IPS DF 19.7 (cell line): ENCODE results near the gene ATAD3A.
"Not testable (repeated sequence)": the region's sequence is repeated elsewhere in the genome, so short reads cannot be mapped to it uniquely, and the experiment has no call there.

Source experiments
- DNase-seq: peaks from one replicate; pipeline ENCODE4 v3.0.0-alpha.2; 2013; ENCODE audit warnings: low read depth, low spot score

ATAD3A gene

DNA sequence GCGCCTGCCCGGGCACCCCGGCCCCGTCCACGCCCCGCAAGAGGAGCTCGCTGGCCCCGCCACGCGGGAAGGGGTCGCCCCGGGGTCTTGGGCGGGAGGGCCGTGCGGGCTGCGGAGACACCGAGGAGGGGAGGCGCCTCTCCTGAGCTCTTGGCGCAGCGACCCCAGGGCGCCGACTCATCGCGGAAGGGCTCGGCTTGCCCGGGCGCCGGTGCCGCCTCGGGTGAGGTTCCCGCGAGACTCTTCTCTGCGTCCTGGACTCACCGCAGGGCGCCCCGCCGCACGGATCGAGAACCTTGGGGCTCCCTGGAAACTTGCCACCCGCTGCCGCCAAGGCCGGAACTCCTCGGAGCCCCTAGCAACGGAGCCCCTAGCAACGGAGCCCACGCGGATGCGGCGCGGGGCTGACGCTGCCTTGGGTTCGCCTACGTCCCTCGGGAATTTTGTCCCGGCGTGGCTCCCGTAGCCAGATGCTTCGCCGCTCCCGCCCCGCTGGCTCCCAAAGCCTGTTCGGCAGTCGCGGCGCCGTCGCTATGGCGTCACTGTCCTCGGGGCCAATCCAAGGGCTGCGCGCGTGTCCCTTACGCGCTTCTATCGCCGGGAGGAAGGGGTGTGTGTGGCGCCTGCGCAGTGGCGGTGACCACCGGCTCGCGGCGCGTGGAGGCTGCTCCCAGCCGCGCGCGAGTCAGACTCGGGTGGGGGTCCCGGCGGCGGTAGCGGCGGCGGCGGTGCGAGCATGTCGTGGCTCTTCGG, at the start of gene ATAD3A:
TSS of gene ATAD3A (plus strand) at position 630 of the 753 bp plus-strand sequence. CDS start at position 737, 107 bp downstream.
- no peak for DNase-seq

DNA sequence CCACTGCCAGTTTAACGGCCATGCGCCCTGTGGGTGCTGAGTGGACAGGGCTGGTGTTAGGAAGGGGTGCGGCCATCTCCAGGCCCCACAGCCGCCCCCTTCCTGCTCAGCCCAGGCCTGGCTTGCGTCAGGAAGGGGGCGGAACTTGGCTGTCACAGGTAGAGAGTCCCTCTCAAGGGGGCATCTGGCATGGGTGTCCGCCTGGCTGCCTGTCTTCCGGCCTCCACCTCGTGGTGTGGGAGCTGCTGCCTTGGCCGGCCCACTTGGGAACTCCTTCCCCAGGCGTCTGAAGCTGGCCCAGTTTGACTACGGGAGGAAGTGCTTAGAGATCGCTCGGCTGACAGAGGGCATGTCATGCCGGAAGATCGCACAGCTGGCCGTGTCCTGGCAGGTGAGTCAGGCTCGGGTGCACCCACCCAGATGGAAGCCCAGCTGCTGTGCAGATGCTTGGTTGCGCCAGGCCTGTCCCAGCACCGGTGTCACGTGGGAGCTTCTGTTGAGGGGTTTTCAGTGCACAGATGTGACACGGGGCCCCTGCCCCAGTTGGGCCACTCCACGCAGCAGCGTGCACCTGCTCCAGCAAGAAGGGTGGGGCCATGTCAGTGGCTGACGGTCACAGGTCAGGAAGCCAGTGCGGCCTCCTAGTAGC, 49.5 kb upstream of the ATAD3A start:
- no peak for DNase-seq

DNA sequence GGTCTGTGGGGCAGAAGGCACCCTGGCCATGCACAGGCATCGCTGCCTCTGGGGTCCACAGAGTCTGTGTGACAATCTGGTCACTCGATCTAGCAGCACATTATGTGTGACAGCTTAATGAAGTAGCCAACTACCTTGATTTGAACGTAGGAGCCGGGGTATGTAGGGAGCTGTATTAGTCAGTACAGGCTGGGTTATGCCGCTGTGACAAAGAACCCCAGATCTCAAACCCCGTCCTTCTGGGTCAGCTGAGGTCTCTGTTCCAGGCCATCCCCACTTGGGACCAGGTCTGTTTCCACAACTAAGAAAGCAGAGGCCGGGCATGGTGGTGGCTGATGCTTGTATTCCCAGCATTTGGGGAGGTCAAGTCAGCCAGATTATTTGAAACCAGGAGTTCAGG, 48.6 kb upstream of the ATAD3A start:
- DNase-seq: no peak

DNA sequence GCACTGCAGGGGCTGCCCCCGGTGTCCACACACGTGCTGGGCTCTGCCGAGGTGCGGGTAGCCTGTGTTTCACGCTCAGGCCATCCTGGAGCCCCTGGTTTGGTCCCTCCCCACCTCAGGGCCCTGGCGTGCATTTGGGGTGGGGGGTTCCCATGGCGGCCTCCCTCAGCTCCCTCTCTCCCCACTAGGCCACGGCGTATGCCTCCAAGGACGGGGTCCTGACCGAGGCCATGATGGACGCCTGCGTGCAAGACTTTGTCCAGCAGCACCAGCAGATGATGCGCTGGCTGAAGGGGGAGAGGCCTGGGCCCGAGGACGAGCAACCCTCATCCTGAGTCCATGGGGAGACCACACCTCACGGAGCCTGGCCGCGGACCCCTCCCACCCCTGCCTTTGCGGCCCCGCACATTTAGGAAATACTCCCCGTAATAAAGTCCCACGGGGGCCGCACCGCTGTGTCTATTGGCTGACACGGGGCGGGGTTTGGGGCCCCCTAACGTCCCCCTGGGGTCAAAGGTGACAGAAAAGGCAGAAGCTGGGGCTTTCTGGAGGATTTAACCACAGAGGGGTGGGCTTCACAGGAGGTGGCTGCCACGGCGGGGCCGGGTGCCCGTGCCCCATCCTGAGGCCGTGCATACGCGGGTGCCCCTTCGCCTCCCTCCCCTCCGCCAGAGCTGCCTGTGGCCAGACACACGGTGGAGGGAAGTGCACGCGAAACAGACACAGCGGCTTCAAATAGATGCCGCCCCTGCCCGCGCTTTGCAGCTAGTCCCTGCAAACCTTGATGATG, 43.6 kb upstream of the ATAD3A start:
- not testable (repeated sequence) for DNase-seq

DNA sequence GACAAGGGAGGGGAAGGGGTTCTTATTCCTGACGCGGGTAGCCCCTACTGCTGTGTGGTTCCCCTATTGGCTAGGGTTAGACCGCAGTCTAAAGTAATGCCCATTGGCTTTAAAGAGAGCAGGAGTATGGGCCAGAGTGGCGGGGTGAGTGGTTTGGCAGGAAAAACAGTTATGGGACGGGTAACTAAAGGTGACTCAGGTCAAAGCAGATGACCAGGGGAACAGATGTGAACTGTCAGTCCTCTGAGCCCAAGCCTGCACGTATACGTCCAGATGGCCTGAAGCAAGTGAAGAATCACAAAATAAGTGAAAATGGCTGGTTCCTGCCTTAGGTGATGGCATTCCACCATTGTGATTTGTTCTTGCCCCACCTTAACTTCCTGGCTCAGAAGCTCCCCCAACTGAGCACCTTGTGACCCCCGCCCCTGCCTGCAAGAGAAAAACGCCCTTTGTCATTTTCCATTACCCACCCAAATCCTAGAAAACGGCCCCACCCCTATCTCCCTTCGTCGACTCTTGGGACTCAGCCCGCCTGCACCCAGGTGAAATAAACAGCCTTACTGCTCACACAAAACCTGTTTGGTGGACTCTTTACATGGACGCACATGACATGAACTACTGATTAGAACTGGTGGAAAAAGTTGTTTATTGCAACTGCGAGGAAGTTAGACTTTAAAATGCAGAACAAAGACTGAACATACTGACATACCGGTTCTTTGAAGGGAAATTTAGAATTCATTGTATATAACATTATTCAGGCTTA, 41.2 kb upstream of the ATAD3A start:
- no peak for DNase-seq

DNA sequence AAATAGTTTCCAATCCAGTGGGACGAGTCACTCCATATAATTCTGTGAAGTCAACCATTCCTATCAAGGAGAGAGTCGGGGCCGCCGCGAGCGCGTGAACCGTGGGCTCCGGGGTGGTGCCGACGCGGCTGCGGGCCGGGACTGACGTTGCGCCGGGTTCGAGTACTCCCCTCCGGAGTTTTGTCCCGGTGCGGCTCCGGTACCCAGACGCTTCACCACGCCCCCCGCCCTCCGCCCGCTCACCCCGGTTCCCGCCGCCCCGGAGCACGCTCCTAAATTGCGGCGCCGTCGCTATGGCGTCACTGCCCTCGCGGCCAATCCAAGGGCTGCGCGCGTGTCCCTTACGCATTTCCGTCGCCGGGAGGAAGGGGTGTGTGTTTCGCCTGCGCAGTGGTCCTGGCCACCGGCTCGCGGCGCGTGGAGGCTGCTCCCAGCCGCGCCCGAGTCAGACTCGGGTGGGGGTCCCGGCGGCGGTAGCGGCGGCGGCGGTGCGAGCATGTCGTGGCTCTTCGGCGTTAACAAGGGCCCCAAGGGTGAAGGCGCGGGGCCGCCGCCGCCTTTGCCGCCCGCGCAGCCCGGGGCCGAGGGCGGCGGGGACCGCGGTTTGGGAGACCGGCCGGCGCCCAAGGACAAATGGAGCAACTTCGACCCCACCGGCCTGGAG, 40.4 kb upstream of the ATAD3A start, which contains the start of gene ATAD3B:
TSS of gene ATAD3B (plus strand) at position 377 of the 664 bp plus-strand sequence. CDS start at position 497, 120 bp downstream.
- peak; percentile 64 for DNase-seq

DNA sequence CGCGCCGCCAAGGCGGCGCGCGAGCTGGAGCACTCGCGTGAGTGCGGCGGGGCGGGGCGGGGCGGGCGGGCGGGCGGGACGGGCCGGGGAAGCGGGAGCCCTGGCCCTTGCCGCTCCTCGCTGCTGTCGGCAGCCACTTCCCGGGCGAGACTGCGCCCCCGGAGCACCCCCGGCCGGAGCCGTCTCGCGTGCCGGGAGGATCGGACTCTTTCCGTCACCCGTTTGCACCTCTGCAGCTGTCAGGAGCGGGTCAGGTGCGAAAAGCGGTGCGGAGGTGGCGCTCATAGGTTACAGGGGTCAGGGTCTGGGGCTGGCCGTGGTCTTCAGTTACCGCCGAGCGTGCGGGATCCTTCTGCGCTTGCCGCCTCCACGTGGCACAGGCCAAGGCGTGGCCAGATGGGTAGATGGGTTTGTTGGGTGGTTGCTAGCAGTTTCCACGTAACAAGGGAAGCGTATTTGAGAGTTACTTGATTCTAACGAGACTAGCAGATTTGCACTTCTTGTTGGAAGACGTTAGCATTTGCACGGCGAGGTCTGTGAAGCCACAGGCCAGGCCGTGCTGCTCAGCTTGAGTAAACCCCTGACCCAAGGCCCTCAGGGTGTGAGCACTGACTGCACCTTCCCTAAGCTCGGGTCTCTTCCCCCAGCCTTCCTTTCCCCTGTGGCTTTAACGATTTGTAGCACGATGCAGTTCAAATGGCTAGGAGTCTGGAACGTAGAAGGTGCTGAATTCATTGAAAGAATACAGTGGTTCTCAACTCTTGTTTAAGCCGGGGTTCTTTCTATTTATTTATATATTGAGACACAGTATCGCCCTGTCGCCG, 39.7 kb upstream of the ATAD3A start:
- not testable (repeated sequence) for DNase-seq

DNA sequence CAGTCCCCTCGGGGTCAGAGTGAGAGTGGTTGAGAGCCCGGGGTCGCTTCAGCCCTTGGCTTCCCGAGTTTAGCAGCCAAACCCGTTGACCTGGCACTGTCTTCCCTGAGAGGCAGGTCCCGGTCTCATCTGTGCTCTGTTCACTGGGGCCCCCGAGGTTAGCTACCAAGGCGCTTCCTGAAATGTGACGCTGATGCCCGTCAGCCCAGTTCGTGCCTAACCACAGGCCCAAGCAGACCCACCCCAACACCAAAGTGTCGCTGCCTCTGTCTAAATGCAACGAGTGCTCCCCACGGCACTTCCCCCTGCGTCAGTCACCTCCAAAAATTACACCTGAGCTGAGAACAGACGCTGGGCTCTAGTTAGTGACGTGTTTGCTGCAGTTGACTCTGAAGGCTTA, 36.0 kb upstream of the ATAD3A start:
- DNase-seq: not testable (repeated sequence)

DNA sequence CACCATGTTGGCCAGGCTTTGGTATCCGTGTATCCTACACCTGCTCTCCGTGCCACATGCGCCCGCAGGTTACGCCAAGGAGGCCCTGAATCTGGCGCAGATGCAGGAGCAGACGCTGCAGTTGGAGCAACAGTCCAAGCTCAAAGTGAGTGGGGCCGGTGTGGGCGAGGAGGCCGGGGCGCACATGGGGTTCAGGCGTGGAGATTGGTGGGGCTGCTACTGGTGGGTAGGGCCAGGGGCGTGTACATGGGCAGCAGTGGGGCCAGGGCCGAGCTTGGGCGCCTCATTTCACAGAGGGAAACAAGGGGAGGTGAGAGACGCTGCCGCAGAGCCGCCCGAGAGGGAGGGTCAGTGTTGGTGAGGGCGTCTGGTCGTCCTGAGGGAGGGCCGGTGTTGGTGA, 34.8 kb upstream of the ATAD3A start:
- DNase-seq: no peak

DNA sequence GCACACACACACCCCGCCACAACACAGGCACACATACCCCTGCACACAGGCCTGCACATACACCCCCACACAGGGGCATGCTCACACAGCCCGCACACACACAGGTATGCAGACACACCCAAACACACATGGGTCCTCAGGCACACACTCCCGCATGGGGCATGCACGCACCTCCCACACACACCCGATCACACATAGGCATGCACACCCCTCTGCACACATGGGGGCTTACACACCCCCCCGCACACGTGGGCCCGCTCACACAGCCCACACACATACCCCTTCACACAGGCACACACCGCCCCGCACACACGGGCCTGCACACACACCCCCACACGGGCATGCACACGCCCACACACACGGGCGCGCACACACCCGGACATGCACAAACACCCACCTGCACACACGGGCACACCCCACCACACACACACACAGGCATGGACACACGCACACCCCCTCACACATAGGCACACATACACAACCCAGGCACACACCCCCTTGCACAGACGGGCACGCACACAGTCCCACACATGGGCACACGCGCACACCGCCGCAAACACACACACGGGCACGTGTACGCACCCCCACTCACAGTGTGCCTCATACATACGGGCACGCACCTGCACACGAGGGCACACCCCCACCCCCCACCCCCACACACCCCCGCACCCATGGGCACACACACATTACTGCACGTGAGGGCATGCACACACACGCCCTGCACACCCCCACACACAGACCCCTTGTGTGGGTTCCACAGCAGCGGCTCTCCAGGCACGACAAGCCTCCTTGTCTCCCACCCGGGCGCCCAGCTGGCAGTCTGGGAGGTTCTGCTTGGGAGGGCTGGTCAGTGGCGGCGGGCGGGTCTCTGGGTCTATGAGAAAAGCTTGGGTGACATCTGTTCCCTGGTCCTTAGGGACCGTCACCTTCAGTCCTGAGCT, 32.1 kb upstream of the ATAD3A start:
- no peak for DNase-seq

DNA sequence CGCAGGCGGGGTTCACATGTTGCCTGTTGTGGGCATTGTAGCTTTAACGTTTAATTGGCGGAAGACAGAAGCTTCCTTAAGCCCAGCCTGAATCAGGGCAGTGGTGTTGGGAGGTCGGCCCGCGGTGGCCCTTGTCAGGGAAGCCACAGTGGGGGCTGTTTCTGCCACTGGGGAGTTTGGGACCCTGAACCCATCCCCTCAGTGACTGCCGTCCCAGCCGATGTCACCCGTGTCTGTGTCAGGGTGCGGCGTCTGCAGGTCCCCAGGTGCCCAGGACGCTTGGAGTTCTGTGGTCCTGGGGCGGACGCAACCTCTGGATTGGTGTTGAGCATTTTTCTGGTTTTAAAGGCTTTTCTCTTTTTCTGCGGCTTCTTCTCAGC, 31.5 kb upstream of the ATAD3A start:
- DNase-seq: not testable (repeated sequence)

DNA sequence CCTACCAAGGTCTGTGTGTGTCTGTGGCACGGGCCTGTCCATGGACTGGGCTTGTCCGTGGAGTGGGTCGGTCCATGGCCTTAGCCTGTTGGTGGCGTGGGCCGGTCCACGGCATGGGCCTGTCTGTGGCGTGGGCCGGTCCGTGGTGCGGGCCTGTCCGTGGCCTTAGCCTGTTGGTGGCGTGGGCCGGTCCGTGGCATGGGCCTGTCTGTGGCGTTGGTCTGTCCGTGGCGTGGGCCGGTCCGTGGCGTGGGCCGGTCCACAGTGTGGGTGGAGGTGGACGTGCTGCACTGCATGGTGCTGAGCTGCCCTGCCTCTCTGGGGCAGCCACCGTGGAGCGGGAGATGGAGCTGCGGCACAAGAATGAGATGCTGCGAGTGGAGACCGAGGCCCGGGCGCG, 30.2 kb upstream of the ATAD3A start:
- DNase-seq: not testable (repeated sequence)

DNA sequence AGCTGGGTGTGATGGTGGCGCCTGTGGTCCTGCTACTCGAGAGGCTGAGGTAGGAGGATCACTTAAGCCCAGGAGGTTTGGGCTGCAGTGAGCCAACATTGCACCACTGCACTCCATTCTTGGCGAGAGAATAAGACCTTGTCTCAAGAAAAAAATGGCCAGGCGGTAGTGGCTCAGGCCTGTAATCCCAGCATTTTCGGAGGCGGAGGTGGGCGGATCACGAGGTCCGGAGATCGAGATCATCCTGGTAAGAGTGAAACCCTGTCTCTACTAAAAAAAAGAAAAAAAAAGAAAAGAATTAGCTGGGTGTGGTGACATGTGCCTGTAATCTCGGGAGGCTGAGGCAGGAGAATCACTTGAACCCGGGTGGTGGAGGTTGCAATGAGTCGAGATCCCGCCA, 29.1 kb upstream of the ATAD3A start:
- DNase-seq: no peak

DNA sequence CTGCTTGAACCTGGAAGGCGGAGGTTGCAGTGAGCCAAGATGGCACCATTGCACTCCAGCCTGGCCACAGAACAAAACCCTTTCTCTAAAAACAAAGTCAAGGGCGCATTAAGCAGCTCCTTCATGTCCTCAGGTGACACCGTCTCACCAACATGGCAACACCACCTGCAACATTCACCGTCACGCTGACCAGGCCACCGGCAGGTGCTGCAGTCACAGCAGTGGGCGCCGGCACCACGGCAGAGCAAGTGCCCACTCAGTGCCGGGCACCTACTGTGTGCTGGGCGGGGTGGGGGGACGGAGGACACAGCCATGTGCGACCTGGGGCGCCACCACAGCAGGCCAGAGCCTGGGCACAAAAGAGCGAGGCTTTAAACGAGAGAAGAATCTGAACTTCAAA, 28.2 kb upstream of the ATAD3A start:
- DNase-seq: no peak

DNA sequence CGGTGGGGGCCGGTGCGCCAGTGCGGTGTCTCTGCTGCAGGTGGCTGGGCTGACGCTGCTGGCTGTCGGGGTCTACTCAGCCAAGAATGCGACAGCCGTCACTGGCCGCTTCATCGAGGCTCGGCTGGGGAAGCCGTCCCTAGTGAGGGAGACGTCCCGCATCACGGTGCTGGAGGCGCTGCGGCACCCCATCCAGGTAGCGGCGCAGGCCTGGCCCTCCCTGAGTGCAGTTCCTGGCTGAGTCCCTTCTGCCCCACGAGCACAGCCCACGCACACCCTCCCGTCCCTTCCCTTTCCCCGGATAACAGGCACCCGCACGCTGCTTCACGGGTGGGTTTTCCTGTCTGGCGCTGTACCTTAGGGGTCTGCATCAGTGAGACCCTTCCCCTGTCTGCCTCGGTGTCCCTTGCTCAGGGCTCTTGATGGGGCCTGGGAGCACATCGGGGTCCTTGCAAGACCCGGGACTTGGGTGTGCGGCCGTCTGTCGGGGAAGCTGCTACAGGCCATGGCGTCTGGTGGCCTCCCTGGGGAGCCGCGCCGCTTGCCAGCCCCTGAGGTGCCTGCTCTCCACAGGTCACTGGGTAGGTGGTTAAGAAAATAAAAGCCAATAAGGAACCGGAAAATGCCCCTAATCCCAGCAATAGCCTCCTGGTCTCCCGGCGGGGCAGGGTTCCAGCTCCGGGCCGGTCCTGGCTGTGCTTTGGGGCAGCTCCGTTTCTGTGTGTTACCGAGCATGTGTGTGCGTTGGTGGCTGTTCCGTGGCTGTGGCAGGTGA, 26.8 kb upstream of the ATAD3A start:
- not testable (repeated sequence) for DNase-seq

DNA sequence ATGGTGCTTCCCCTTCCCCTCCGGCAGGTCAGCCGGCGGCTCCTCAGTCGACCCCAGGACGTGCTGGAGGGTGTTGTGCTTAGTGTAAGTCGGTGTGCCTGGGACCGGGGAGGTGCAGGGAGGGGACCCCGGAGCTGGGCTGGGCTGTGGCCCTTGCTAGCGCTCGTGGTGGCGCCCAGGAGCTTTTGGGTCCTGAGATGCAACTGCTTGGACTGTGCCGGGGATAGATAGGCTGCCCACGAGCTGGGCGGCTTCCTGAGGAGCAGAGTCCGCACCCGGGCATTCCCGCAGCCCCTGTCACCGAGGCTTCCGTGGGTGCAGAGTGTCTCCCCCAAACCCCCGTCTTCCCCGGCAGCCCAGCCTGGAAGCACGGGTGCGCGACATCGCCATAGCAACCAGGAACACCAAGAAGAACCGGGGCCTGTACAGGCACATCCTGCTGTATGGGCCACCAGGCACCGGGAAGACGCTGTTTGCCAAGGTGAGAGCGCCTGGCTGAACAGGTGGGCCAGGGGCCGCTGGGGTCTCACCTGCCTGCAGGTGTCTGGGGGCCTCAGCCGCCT, 26.1 kb upstream of the ATAD3A start:
- DNase-seq: not testable (repeated sequence)

DNA sequence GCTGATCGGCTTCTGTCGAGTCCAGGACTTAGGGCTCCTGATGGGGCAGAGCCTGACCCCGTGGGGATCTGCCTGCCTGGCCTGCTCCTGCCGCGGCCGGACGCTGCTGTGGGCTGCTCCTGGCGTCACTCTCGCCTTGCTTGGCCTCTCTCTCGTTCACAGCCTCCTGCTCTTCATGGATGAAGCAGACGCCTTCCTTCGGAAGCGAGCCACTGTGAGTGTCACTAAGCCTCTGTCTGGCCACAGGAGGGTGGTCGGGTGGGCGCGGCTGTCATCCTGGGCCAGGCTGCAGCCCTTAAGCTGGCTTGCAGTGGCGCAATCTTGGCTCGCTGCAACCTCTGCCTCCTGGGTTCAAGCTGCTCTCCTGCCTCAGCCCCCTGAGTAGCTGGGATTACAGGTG, 24.3 kb upstream of the ATAD3A start:
- DNase-seq: no peak

DNA sequence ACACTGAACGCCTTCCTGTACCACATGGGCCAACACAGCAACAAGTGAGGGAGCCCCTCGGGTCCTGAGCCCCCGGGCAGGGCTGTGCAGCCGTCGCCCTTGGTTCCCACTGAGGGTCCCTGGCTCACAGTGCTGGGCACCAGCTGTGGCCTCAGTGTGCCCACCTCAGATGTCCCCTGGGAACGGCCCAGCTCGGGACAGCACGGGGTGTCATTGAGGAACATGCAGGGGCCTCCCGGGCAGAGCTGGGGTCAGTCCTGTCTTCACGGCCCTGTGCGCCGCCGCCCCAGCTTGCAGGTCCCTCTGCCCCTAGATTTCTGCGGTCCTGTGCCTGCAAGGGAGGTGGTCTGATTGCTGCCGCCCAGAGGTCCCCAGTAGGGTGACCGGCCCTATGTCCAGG, 22.7 kb upstream of the ATAD3A start:
- no peak for DNase-seq
